ENCODE data around the gene KLHL8. TPM values are rescaled to one million over a fixed set of nuclear protein-coding genes. Genes with fewer than 3 reads are reported as not detected.

KLHL8 gene
- total RNA-seq, 3 donors from 2014 or later = 16.4 to 23.0 (median 22.5) TPM

- Histone ChIP-seq H3K4me3 (no peak overlapping the region), H3K36me3 (ENCODE audit: low read depth) (no peaks in the 10 kb centered on the region), H3K4me1 (ENCODE audit: low read depth) (no peaks in the 10 kb centered on the region), H3K9me3 (no peaks in the 10 kb centered on the region)
- DNase-seq (no peak), ATAC-seq (no peak)
- intact Hi-C loops (cut with DNase I, micrococcal nuclease) = no loop called here
- TF ChIP-seq, protein P1, sequence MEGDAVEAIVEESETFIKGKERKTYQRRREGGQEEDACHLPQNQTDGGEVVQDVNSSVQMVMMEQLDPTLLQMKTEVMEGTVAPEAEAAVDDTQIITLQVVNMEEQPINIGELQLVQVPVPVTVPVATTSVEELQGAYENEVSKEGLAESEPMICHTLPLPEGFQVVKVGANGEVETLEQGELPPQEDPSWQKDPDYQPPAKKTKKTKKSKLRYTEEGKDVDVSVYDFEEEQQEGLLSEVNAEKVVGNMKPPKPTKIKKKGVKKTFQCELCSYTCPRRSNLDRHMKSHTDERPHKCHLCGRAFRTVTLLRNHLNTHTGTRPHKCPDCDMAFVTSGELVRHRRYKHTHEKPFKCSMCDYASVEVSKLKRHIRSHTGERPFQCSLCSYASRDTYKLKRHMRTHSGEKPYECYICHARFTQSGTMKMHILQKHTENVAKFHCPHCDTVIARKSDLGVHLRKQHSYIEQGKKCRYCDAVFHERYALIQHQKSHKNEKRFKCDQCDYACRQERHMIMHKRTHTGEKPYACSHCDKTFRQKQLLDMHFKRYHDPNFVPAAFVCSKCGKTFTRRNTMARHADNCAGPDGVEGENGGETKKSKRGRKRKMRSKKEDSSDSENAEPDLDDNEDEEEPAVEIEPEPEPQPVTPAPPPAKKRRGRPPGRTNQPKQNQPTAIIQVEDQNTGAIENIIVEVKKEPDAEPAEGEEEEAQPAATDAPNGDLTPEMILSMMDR (IDR thresholded peaks at IDR 0.05) = no peak
Observed at GRCh38 chr4:87192145-87192919, 28.1 kb downstream of the KLHL8 start.

DNA sequence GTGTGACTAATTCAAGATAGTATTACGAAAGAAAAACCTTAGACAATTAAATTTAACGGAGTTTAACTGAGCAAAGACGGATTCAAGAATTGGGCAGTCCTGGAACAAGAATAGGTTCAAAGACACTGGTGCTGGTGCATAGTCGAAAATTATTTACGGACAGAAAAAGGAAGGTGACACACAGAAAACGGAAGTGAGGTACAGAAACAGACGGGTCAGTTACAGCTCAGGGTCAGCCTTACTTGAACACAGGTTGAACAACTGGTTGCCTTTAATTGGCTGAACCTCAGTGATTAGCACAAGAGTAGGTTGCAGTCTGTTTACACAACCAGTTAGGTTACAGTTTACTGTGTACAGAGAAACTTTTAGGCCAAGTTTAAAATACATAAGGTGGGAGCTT, 31.5 kb downstream of the KLHL8 start:
- ATAC-seq (no peak), DNase-seq (no peak)
- Histone ChIP-seq H3K9me3 (no peaks in the 10 kb centered on the region), H3K36me3 (ENCODE audit: low read depth) (no peaks in the 10 kb centered on the region), H3K4me1 (ENCODE audit: low read depth) (no peaks in the 10 kb centered on the region), H3K4me3 (no peak overlapping the region)
- TF ChIP-seq, protein P1 (IDR thresholded peaks at IDR 0.05) = no peak
- intact Hi-C loops (cut with DNase I, micrococcal nuclease) = no loop called here

DNA sequence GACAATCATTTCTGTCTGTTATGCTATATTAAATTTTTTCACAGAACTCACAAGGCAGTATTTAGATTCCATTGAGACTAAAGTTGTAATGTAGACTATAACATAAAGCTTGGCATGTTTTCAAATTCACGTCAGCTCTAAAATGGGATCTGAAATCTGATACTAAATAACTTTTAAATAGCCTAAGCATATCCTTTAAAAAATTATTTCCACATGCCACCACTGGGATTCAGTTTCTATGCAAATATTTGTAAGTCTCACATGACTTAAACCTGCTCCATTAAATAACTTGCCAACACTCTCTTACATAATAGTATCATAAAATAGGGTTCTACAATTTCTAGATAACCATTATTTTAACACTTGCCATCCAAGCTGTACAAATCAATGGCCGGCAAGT, 32.4 kb downstream of the KLHL8 start:
- DNase-seq (no peak), ATAC-seq (no peak)
- intact Hi-C loops (cut with DNase I, micrococcal nuclease) = no loop called here
- TF ChIP-seq, protein P1 (IDR thresholded peaks at IDR 0.05) = no peak
- H3K4me3 ChIP-seq = no peak overlapping the region
- no peaks in the 10 kb centered on the region for H3K4me1 ChIP-seq (ENCODE audit: low read depth)
- H3K36me3 ChIP-seq (ENCODE audit: low read depth) = no peaks in the 10 kb centered on the region
- H3K9me3 ChIP-seq = no peaks in the 10 kb centered on the region

DNA sequence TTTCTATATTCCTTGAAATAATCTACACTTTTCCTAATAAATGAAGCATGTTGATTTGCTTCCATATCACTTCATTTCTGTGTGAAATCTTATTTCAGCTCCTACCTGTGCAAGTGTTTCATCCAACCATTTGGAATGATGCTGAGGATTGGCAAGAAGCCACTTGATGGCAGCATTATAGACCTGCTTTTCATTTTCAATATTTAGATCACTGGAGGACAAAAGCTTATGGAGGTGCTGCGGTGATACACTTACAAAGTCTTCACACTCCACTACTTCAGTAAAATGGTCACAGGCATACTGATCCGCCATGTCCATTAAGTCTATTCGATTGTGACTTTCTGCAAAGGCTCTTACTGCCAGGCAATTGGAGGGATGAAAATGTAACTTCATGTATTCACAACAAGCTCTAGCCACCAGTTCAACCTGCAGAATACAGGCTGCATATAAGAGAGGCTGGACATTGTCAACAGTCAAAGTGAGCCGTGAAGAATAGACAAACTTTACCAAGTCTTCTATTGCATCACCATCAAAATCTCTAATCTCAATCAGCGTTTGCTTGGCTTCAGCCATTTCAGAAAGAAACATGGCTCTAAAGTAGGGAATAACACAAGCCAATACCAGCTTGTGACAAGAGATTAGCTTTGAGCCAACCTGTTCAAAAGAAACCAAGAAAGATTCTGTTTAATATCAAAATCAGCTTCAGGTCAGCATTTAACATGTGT, 35.1 kb downstream of the KLHL8 start:
- ATAC-seq (no peak), DNase-seq (no peak)
- Histone ChIP-seq H3K9me3 (no peaks in the 10 kb centered on the region), H3K36me3 (ENCODE audit: low read depth) (no peaks in the 10 kb centered on the region), H3K4me1 (ENCODE audit: low read depth) (no peaks in the 10 kb centered on the region), H3K4me3 (no peak overlapping the region)
- TF ChIP-seq, protein P1 (IDR thresholded peaks at IDR 0.05) = no peak
- intact Hi-C loops (cut with DNase I, micrococcal nuclease) = no loop called here

DNA sequence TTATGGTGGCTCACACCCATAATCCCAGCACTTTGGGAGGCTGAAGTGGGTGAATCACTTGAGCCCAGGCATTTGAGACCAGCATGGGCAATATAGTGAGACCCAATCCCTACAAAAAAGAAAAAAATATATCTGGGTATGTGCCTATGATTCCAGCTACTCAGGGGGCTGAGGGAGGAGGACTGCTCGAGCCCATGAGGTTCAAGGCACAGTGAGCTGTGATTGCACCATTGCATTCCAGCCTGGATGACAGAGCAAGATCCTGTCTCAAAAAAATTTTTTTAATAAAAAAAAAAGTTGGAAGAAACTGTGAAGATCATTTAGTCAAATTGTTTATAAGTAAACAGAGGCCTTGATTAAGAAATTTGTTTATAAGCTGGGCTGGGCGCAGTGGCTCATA, 39.7 kb downstream of the KLHL8 start:
- Histone ChIP-seq H3K36me3 (ENCODE audit: low read depth) (no peaks in the 10 kb centered on the region), H3K9me3 (no peaks in the 10 kb centered on the region), H3K4me3 (no peak overlapping the region), H3K4me1 (ENCODE audit: low read depth) (no peaks in the 10 kb centered on the region)
- ATAC-seq = no peak
- TF ChIP-seq, protein P1 (IDR thresholded peaks at IDR 0.05) = no peak
- no peak for DNase-seq
- intact Hi-C loops (cut with DNase I, micrococcal nuclease) = no loop called here

Data from mucosa of descending colon (tissue), 3 donors.